Epithelial cell of esophagus (primary cell): ENCODE results near the gene FRMD8.

Experiments used
- DNase-seq: peaks from one replicate; pipeline ENCODE4 v3.0.0; 2010; ENCODE audit warnings: low read depth
- H3K4me3 ChIP-seq: 2 replicates; pipeline ENCODE4 v1.5.1; 2011; ENCODE audit warnings: mild to moderate bottlenecking, low read length, control low read depth
- CTCF ChIP-seq: IDR thresholded peaks from 2 replicates; pipeline ENCODE4 v1.5.1; 2011; ENCODE audit warnings: low read depth, mild to moderate bottlenecking, low read length, control low read depth, inconsistent platforms; ENCODE audit not compliant: insufficient read depth; ENCODE audit errors: missing control alignments

Gene FRMD8

GRCh38 chr11:65422633-65423515 is 36.4 kb downstream of the FRMD8 start, which contains the start of gene NEAT1:
Gene NEAT1 (plus strand): TSS chr11:65422798.
- peak; percentile 84 for DNase-seq
- no peak for TF ChIP-seq CTCF
- peak within 1 kb of the TSS; percentile 97 for H3K4me3 ChIP-seq

- no peak for TF ChIP-seq CTCF
- H3K4me3 ChIP-seq, result peak overlapping the region; percentile 97
- DNase-seq, result peak; percentile 16
These were observed 37.2 kb downstream of the FRMD8 start for GRCh38 chr11:65423516-65424204.

GRCh38 chr11:65424205-65425104 is 38.0 kb downstream of the FRMD8 start:
- H3K4me3 ChIP-seq, result peak overlapping the region; percentile 97
- peak; percentile 44 for DNase-seq
- no peak for TF ChIP-seq CTCF

- DNase-seq, result peak; percentile 79
- peak; percentile 27 for TF ChIP-seq CTCF
- peak overlapping the region; percentile 97 for H3K4me3 ChIP-seq
These were observed 38.9 kb downstream of the FRMD8 start for GRCh38 chr11:65425105-65425970.

GRCh38 chr11:65425971-65426838 is 39.8 kb downstream of the FRMD8 start:
- DNase-seq, result peak; percentile 92
- H3K4me3 ChIP-seq, result peak overlapping the region; percentile 97
- no peak for TF ChIP-seq CTCF
